ENCODE measurements around the gene MXD3.
"Not testable (repeated sequence)": the region's sequence is repeated elsewhere in the genome, so short reads cannot be mapped to it uniquely, and the experiment has no call there.

Gene MXD3

GRCh38 chr5:177317959-177318377 is 6.3 kb upstream of the MXD3 start:
- DNase-seq = peak; percentile 61

DNA sequence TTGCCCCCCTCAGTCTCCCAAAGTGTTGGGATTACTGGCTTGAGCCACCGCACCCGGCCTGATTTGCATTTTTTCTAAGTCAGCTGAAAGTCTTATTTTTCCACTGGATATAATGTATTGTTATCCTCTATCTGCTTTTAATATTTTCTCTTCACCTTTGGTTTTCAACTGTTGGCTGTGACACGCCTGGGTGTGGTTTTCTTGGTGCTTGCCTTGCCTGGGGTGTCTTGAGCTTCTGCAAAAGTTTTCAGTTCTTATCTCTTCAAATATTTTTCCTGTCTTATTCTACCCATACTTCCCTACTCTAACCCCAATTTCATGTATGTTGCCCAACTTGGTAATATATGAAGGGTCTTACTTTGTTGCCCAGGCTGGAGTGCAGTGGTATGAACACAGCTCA is 4.3 kb upstream of the MXD3 start:
- no peak for DNase-seq

DNA sequence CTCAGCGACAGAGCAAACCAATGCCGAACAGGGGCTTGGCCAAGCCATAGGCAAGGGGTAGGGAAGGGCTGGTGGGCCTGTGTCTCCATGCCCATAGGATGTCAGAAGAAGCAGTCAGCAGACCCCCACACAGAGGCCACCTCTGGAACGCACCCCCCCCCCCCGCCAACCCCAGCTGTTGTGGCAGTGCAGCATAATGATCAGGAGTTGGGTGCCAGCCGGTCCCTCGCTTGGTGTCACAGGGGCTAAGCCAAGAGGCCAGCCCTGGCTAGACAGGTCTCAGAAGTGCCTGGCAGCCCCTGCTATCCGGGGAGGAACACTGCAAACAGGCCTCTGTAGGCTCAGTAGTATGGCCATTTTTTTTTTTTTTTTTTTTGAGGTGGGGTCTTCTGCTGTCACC is 3.7 kb upstream of the MXD3 start:
- no peak for DNase-seq

DNA sequence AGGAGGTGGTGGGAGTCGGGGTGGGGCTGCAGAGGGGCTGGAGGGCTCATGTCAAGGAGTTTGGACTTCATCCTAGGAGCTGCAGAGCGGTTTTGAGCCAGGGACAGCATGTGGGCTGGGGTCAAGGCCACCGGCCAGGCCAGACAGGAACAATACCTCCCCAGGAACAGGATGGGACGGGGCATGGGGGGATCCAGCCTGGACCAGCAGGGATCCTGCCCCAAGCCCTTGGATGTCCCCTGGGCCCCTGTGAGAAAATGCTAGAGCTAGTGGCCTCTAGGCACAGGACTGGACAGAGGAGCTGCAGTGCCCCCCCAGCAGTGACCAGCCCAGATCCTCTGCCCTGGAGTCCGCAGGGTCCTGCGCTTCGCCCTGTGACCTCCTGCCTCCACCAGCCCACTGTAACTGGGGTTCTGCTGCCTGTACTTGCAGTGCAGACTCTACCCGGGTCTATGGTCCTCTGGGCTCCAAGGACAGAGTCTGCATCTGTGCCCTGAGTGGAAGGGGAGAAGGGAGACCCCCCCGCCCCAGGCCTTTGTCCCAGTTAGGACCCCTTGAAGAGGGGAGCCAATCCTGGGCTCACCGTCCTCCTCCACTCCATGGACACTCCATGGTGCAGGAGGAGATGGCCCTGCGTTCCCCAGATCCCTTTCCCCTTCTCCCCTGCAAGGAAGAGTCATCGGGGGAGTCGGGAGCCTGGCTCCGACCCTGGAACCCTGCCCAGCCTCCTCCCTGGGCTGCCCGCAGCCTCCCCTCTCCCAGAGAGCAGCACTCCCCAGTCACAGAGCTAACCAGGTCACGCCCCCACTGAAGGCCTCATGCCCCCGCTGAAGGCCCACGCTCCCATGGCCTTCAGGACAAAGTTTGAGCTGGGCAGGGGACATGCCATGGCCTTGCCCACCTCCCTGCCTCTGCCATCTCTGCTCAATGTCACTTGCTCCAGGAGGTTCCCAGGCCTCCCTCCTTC is 3.0 kb upstream of the MXD3 start:
- no peak for DNase-seq

DNA sequence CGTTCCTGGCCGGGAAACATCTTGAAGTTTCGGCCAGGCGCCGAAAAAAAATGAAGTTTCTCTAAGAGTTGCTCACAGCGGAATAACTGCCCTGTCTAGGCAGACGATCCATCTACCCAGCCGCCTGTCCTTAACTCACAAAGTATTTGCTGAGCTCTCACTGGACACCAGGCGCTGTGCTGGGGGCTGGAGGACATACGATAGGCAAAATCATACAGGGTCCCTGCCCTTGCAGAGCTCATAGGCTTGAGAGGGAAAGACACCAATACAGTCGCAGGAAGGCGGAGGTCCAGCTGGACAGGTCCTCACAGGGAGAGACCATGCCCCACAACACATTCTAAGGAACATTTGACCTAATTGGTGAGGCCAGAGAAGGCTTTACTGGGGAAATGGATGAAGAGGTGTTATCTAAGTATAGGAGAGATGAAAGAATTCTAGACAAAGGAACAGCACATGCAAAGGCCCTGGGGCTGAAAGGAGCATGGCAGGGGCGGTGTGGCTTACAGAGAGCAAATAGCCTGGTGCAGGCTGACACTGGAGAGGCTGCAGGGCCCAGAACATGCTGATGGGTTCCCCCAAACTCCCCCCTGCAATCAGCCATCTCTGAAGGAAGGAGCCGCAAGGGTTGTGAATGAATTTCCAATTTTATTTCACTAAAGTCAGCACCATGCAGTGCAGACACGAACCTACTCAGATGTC is 2.0 kb upstream of the MXD3 start:
- DNase-seq = no peak

DNA sequence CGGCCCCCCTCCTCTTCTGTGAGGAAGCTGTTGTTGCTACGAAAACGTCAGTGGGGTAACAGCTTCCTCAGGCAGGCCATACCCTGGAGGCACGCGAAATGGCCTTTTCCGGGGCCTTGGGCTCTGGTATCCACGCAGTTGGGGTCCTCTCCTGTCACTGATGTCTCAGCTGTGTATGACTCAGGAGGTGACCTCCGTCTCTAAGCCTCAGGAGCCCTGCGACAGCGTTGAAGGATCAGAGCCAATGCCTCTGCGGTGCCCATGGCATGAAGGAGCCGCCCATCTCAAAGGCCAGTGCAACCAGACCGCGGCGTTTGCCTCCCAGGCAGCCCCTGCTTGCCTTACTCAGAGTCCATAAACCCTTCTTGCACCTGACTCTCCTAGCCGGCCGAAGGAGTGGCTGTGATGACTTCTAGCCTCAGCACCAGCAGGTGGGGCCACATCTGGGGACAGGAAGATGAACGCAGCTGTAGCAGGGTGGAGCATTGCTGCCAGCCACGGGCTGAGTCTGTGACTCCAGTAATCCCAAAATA is 1.0 kb upstream of the MXD3 start:
- DNase-seq = no peak

DNA sequence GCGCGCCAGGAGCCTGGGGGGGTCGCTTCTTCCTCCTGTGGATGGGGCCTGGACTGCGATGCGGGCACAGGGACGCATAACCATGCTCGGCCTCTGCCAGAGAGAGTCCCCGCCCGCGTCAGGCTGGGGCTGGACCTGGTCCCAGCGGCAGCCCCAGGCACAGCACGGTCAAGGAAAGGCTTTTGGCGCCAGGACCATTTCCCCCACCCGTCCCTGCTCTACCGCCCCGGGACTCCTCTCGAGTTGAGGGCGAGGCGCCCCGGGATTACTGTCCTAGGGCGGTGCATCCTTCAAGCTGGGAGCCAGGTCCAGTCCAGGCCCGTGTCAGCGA is 341 bp downstream of the MXD3 start:
- DNase-seq = no peak

DNA sequence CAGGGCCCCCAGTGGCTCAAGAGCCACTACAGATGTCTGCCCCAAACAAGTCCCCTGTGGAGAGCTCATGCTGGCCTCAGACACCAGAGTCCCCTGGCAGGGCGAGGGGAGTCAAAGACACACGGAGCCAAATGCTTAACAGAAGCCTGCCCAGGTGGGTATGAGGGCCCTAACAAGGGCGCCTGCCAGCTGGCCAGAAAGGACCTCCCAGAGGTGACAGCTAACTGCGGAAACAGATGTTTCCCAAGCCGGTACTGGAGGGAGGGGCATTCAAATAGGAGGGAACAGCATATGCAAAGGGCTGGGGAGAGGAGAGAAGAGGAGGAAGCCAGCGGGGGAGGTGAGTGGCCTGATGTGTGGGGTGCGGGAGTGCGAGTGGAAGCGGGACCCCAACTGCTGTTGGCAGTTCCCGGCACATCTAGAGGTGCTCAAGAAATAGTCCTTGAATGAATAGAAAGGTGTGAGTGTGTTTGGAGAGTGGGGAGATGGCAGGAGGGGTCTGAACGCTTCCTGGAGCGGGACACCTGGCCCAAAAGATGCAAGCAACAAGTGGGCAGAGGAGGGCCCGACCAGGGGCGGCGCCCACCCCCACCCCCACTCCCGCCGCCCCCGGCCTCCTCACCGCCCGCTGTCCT is 824 bp downstream of the MXD3 start:
- no peak for DNase-seq

GRCh38 chr5:177310332-177310731 is 1.4 kb downstream of the MXD3 start:
- DNase-seq = no peak

DNA sequence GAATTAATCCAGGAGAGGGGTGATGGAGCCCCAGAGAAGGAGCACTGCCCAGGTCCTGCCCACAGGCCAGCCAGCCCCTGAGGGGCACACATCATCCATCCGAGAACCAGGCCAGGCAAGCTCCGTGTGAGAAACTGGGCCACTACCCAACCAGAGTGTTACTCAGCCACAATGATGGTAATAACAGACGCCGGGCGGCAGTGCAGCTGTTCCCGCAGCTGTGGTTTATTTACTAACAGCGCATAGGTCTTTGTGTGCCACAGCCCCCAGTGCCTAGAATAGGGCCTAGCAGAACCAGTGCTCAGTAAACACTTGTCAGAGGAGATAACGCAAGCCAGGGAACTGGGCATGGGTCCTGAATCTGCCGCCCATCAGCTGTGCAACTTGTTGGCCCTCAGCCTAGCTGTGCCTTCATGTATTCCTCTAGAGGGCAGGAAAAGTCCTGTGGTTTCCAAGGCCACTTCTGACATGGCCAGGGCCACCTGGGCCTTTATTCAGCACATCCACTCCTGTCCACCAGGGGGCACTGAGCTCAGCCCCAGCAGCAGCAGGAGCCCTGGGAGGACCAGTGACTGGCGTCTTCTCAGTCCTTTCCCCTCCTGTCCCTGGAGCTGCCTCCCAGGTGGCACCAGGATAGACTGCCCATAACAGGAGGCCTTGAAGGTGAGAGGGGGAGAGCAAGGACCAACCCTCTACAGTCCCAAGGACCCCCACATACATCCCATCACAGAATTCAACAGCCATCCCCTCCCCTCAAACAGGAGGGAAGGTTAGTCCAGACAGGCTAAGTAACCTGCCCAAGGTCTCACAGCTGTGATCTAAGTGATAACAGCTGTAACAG is 2.1 kb downstream of the MXD3 start:
- no peak for DNase-seq

DNA sequence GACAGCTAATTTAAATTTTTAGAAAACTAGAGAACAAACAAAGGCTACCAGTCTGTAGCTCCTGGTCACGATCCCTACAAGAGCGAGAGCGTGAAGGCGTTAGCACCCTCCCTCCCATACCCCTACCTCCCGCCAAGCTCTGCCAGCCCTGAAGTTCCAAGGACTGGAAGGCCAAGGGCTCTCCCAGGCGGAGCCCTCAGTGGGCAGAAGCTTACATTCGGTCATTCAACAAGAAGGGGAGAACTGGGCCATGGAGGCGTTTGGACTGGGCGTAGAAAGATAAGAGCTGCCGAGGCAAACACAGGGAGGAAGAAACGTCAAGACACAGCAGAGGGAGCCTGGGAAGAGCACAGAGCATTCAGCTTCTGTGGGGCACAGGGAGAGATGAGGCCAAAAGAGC is 3.0 kb downstream of the MXD3 start:
- DNase-seq = no peak

GRCh38 chr5:177307544-177308363 is 3.9 kb downstream of the MXD3 start:
- DNase-seq = no peak

DNA sequence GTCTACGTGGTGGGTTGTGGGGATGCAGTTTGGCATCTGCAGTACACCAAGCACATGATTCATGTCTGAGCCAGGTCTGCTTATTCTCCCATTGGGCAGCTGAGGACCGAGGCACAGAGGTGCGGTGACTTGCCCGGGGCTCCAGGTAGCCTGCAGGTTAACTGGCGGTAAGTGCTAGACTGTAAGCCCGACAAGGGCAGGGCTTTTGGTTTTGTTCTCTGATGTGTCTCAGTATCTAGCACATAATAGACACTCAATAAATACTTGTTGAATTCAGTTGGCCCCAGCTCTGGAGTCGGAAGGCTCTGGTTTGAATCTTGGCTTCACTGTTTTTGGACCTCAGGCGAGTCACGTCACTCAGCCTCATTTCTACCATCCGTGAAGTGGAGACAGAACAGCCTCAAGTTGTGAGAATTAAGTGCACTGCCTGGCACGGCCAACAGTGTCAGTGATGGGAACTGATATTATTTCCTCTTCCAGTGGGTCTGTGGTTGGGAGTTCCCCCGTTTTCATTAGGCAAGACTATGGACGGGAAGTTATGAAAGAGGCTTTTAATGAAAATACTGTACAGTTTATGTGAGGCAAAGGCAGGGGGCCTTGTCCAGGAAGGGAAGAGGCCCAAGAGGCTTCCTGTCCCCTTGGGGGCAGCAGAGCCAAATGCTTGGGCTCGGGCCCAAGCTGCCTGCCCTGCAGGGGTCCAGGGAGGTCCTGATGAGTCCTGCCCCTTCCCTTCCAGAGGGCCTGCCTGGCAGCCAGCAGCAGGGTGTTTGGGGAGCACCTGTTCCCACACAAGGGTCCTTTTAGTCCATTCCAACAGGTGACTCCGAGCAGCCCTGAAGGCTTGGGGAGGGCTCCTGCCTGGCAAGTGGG is 4.8 kb downstream of the MXD3 start:
- DNase-seq = no peak

- DNase-seq = not testable (repeated sequence)
Measured at GRCh38 chr5:177306103-177306640, 5.5 kb downstream of the MXD3 start.

DNA sequence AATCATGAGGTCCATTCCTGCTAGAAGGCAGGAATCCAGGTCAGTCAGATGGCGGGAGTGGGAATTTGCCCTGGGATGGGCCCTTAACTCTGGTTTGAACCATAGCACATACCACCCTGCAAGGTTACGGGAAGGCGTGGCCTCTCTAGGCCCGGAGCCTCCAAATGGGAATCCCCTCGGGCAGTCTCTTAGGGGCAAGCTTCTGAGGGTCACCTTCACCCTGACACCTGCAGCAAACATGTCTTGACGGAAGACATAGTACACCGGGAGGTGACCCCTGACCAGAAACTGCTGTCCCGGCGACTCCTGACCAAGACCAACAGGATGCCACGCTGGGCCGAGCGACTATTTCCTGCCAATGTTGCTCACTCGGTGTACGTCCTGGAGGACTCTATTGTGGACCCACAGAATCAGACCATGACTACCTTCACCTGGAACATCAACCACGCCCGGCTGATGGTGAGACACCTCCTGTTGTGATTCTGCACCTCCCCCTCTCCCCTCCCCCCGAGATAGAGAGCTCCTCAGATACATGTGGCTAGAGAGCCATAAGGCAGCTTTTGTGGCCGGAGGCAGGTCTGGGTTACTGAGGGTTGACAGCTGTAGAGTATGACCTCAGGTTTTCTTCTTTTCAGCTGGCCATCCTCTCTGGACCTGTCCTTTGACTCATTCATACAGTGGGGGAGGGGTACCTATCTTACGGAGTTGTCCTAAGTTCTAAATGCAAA is 7.1 kb downstream of the MXD3 start:
- no peak for DNase-seq

- no peak for DNase-seq
Measured at GRCh38 chr5:177303925-177304391, 7.7 kb downstream of the MXD3 start.

DNA sequence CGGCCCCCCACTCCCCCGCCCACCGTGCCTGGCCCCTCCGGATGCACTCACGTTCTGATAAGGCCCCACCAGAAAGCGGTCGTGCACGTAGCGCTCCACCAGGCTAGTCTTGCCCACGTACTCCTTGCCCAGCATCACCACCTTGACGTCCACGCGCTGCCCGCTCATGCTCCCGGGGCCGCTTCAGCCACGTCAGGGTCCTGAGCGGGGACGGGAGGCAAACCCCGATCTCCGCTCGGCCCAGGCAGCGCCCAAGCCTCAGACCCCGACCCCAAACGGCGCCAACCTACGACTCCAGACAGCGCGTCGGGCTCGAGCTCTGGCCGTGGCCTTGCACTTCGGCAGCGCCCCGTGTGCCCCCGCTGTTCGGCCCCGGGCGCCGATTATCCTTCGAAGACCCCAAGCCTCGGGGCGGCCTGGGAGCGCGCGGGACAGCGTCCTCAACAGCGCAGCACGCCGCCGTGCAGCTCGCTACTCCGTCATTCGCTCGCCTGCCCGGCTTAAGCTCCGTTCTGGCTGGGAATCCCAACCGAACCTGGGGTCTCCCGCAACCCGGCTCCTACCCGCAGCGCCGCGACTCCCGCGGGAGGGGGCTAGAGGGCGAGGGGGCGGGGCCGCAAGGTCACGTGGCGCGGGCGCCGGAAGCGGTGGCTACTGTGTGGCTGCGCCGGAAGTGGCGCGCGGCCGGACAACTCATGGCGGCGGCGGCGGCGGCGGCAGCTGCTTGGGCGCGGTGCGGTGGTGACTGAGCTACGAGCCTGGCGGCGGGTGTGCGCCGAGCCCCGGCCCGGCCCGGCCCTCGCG is 8.4 kb downstream of the MXD3 start, which contains the start of the genes PRELID1 and RAB24:
Gene PRELID1, plus strand, starts transcription at position 679 of the 804 bp plus-strand sequence. CDS start 187 bp downstream, outside the sequence.
Gene RAB24, minus strand, starts transcription at position 599 of the 804 bp plus-strand sequence. Its CDS starts 431 bp downstream, at position 168.
- peak; percentile 70 for DNase-seq
